NCI-H82 (cell line): ENCODE measurements around the gene GPD1.
"Not testable (repeated sequence)": the region's sequence is repeated elsewhere in the genome, so short reads cannot be mapped to it uniquely, and the experiment has no call there.

ENCODE experiments used
- DNase-seq: peaks from one replicate; lab custom pipeline; 2025; lab: John Stamatoyannopoulos, UW

Gene GPD1

GRCh38 chr12:50127546-50127945 is 23.7 kb downstream of the GPD1 start:
- peak; percentile 25 for DNase-seq

- DNase-seq, result no peak
These were observed 25.5 kb downstream of the GPD1 start for GRCh38 chr12:50129290-50129689.

GRCh38 chr12:50132505-50133135 is 28.8 kb downstream of the GPD1 start:
- peak; percentile 71 for DNase-seq

- no peak for DNase-seq
These were observed 39.2 kb downstream of the GPD1 start for GRCh38 chr12:50142993-50143392.

GRCh38 chr12:50145439-50145838 is 41.6 kb downstream of the GPD1 start:
- no peak for DNase-seq

GRCh38 chr12:50147281-50147680 is 43.5 kb downstream of the GPD1 start:
- no peak for DNase-seq

GRCh38 chr12:50148011-50148410 is 44.2 kb downstream of the GPD1 start:
- DNase-seq, result not testable (repeated sequence)

- no peak for DNase-seq
These were observed 45.5 kb downstream of the GPD1 start for GRCh38 chr12:50149311-50149710.

GRCh38 chr12:50151047-50151687 is 47.4 kb downstream of the GPD1 start:
- DNase-seq, result no peak

- not testable (repeated sequence) for DNase-seq
These were observed 51.1 kb downstream of the GPD1 start for GRCh38 chr12:50154947-50155346.

- DNase-seq, result peak; percentile 85
These were observed 52.8 kb downstream of the GPD1 start for GRCh38 chr12:50156641-50157040.

GRCh38 chr12:50157259-50157658 is 53.5 kb downstream of the GPD1 start:
- no peak for DNase-seq

GRCh38 chr12:50160643-50161042 is 56.8 kb downstream of the GPD1 start:
- no peak for DNase-seq
